Breast epithelium (tissue), 4 donors: ENCODE measurements around the gene PTDSS2. TPM values are rescaled to one million over a fixed set of nuclear protein-coding genes. Genes with fewer than 3 reads are reported as not detected.

Experiments
- DNase-seq, 2 donors: peaks; one replicate each; pipeline ENCODE4 v3.0.0-alpha.2; 2019; ENCODE audit warnings: low spot score in 2 of 2
- H3K27ac ChIP-seq, 2 donors: fragments of 200-600 bp; sonication (generic) in 1 of 2; one replicate each; pipeline ENCODE4 v1.5.1; 2016 to 2019; ENCODE audit warnings: mild to moderate bottlenecking in 1 of 2
- H3K27me3 ChIP-seq, 2 donors: fragments of 200-600 bp; sonication (generic) in 1 of 2; one replicate each; pipeline versions ENCODE4 v1.5.1 to v1.6.0; 2017 to 2019; ENCODE audit warnings: control low read depth in 1 of 2, mild to moderate bottlenecking in 1 of 2
- H3K36me3 ChIP-seq: fragments of 200-600 bp; one replicate; pipeline ENCODE4 v1.5.1; 2019
- H3K4me1 ChIP-seq, 2 donors: fragments of 200-600 bp; sonication (generic); one replicate each; pipeline ENCODE4 v1.5.1; 2016 to 2019; ENCODE audit warnings: control low read depth in 1 of 2
- H3K4me3 ChIP-seq, 3 donors: fragments of 200-600 bp; sonication (generic); 1 replicate in 2 of 3; 2 replicates in 1 of 3; pipeline ENCODE4 v1.5.1; 2016 to 2019; ENCODE audit warnings: mild to moderate bottlenecking in 3 of 3, moderate library complexity in 2 of 3
- H3K9me3 ChIP-seq, 2 donors: fragments of 200-600 bp; sonication (generic) in 1 of 2; one replicate each; pipeline ENCODE4 v1.5.1; 2016 to 2019; ENCODE audit warnings: control low read depth in 1 of 2
- CTCF ChIP-seq, 3 donors: fragments of 450-650 bp; IDR thresholded peaks; one replicate each; pipeline ENCODE4 v1.5.1; 2016 to 2017; ENCODE audit warnings: antibody characterized with exemption in 3 of 3, mild to moderate bottlenecking in 3 of 3, moderate library complexity in 3 of 3
- POLR2A ChIP-seq: fragments of 450-650 bp; IDR thresholded peaks from one replicate; pipeline ENCODE4 v1.6.1; 2016; ENCODE audit warnings: antibody characterized with exemption, mild to moderate bottlenecking, moderate library complexity
- POLR2AphosphoS5 ChIP-seq, 3 donors: sonication (generic); formaldehyde crosslinking; IDR thresholded peaks; one replicate each; pipeline ENCODE4 v1.6.1; 2017; ENCODE audit warnings: antibody characterized with exemption in 3 of 3
- intact Hi-C: fragments of 100-400 bp; cut with DNase I; formaldehyde crosslinking; loops from one replicate; pipeline ENCODE4 v1.15.1; 2023; ENCODE audit warnings: low total_unique reads
- total RNA-seq, 3 donors: library from RNA; depleted of rRNA; stranded (reverse); fragments of >200 nt; gene quantifications; one replicate each; pipeline ENCODE4 v1.1.0, GENCODE V29; 2016

PTDSS2 gene
- total RNA-seq, 3 donors from 2014 or later: 23.8 to 53.7 (median 33.1) TPM

- Histone ChIP-seq H3K36me3 (peaks cover 23% of the 10 kb centered on the region), H3K9me3 (no peaks in the 10 kb centered on the region), H3K4me3 (no peak overlapping the region), H3K27ac (no peak overlapping the region), H3K27me3 (no peaks in the 10 kb centered on the region), H3K4me1 (peaks cover 9 to 15% of the 10 kb centered on the region in 2 donors)
- TF ChIP-seq POLR2AphosphoS5 (IDR thresholded peaks at IDR 0.05) (no peak), CTCF (IDR thresholded peaks at IDR 0.05) (no peak), POLR2A (no peak)
- intact Hi-C loops: no loop called here
- DNase-seq: no peak
These were observed 51.1 kb downstream of the PTDSS2 start for GRCh38 chr11:501001-501682.

- intact Hi-C loops: no loop called here
- H3K27ac ChIP-seq: peak overlapping the region in 1 of 2 donors; percentile 74
- H3K27me3 ChIP-seq: no peaks in the 10 kb centered on the region
- DNase-seq: no peak
- H3K4me1 ChIP-seq: peaks cover 9 to 15% of the 10 kb centered on the region in 2 donors
- H3K4me3 ChIP-seq: no peak overlapping the region
- H3K36me3 ChIP-seq: peaks cover 23% of the 10 kb centered on the region
- TF ChIP-seq CTCF (IDR thresholded peaks at IDR 0.05) (no peak), POLR2A (no peak)
- H3K9me3 ChIP-seq: no peaks in the 10 kb centered on the region
These were observed 51.7 kb downstream of the PTDSS2 start for GRCh38 chr11:501683-502287.

GRCh38 chr11:502288-503178 lies 52.5 kb downstream of the PTDSS2 start:
- Histone ChIP-seq H3K27ac (peak overlapping the region in 1 of 2 donors; percentile 74), H3K9me3 (no peaks in the 10 kb centered on the region), H3K4me3 (peak overlapping the region in 2 of 3 donors; percentile 60 to 88), H3K36me3 (peaks cover 23% of the 10 kb centered on the region), H3K4me1 (peaks cover 9 to 15% of the 10 kb centered on the region in 2 donors), H3K27me3 (no peaks in the 10 kb centered on the region)
- intact Hi-C loops: no loop called here
- no peak for TF ChIP-seq CTCF (IDR thresholded peaks at IDR 0.05)
- no peak for TF ChIP-seq POLR2AphosphoS5 (IDR thresholded peaks at IDR 0.05)
- TF ChIP-seq POLR2A: no peak
- DNase-seq: no peak

- intact Hi-C loops: no loop called here
- Histone ChIP-seq H3K4me3 (peak overlapping the region; percentile 55 to 88 (median 60)), H3K27ac (peak overlapping the region; percentile 63 to 74), H3K36me3 (peaks cover 23% of the 10 kb centered on the region), H3K9me3 (no peaks in the 10 kb centered on the region), H3K4me1 (peaks cover 9 to 15% of the 10 kb centered on the region in 2 donors), H3K27me3 (no peaks in the 10 kb centered on the region)
- DNase-seq: no peak
- TF ChIP-seq CTCF (IDR thresholded peaks at IDR 0.05) (no peak), POLR2AphosphoS5 (IDR thresholded peaks at IDR 0.05) (no peak), POLR2A (no peak)
These were observed 53.3 kb downstream of the PTDSS2 start for GRCh38 chr11:503179-503981.
